Posterior vena cava (tissue), 2 donors: ENCODE data around the gene BMERB1. TPM values are rescaled to one million over a fixed set of nuclear protein-coding genes. Genes with fewer than 3 reads are reported as not detected.
"Not testable (repeated sequence)": the region's sequence is repeated elsewhere in the genome, so short reads cannot be mapped to it uniquely, and the experiment has no call there.

Experiments
- DNase-seq: peaks from one replicate; pipeline ENCODE4 v3.0.0-alpha.2; 2020; ENCODE audit warnings: low spot score
- intact Hi-C, 2 donors: fragments of 100-400 bp; cut with DNase I; formaldehyde crosslinking; loops; one replicate each; pipeline versions ENCODE4 v1.14.1 to v1.14.2; 2022 to 2023
- total RNA-seq, 2 donors: library from RNA; stranded (reverse); fragmentation: NEBNext Ultra II Directional; extraction: Animal tissue kit (Norgen Biotek cat#: 25700); gene quantifications; one replicate each; pipeline ENCODE4 v1.2.1, GENCODE V29; 2021
- donor health status: DM: yes; HTN: yes; CAD: no.
- donor health status: DM: yes; HTN: yes; CAD: no.

Gene BMERB1
- total RNA-seq, 2 donors from 2014 or later, result 63.6 to 64.0 TPM

DNA sequence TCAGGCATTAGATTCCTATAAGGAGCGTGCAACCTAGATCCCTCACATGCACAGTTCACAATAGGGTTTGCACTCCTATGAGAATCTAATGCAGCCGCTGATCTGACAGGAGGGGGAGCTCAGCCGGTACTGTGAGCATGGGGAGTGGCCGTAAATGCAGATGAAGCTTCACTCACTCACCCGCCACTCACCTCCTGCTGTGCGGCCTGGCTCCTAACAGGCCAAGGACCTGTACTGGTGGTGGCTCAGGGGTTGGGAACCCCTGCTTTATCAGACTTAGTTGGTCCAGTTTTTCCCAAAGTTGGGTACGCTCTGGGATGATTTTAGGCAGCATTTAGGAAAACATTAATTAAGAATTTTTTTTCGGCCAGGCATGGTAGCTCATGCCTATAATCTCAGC, 104.8 kb downstream of the BMERB1 start:
- intact Hi-C loops, result no loop called here
- no peak for DNase-seq

DNA sequence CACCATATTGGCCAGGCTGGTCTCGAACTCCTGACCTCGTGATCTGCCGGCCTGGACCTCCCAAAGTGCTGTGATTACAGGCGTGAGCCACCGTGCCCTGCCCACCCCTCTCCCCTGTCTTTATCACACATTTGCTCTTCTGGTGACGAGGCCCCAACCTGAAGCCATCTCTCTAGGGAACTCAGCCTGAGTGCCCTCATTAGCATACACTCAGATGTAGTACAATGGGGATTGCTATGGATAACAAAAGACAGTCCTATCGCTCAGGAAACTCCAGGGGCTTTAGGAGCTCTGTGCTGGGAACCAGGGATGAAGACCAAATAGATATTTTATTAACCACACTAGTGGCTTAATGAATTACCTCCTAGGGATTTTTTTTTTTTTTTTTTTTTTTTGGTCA, 107.9 kb downstream of the BMERB1 start:
- intact Hi-C loops, result no loop called here
- no peak for DNase-seq

DNA sequence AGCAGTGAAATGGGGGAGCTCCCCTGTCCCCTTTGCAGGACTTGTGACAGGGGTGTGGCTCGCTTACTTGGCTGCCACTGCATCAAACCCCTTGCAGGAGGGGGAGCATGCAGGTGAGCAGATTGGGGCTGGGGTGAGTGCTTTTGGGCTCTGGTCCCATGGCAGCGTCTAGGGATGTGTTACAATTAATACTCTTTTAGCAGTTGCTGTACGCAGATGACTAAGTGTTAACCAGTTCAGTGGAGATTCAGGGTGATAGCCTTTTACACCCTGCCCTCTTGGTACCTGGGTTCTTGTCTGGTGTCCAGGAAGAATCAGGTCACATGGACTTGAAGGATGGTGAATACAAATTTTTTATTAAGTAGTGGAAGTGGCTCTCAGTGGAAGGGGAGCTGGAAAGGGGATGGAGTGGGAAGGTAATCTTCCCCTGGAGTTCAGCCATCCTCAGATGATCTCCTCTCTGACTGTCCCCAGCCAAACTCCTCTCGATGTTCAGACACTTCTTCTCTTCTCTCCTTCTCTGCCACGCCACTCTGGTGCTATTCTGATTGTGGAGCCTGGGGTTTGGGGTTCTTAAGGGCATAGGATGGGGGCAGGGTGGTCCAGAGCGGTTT, 108.5 kb downstream of the BMERB1 start:
- intact Hi-C loops, result no loop called here
- DNase-seq, result no peak

DNA sequence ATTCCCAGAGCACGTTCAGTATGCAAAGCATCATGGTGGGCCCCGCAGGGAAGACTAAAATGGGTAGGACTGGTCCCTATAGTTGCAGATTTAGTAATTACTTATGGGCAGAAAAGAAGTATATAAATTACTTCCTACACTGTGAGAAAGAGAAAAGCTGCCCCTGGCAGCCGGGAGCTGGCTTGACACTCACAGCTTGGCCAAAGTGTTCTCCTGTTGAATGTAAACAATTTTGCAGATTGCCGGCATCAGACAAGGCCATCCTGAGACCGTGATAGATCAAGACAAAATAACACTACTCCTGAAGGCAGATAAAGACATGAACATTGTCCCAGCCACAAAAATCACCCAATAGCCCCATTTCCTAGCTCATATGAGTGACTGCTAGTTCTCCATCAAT, 110.0 kb downstream of the BMERB1 start:
- intact Hi-C loops, result no loop called here
- DNase-seq, result no peak

DNA sequence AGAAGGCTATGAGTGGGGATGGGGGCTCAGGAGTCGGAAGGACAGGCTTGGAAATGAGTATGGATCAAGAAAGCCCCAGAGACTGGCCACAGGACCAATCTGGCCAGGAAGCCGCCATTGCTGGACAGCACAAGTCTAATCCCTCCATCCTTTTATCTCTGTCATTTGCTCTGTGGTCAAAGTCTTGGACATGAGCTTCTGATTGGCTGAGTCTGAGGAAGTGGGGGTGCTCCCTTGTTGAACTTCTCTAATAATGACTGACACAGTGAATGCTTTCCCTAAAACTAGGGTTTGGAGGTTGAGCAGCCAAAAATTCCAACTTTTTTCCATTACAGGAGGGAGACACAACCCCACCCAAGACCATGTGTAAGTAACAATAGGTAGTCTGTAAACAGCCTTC, 111.2 kb downstream of the BMERB1 start:
- DNase-seq, result no peak
- intact Hi-C loops, result loop anchor here in 1 of 2 donors (5.0 kb wide), 1 partner anchor 113 kb away; the partner anchor contains the start of gene BMERB1

DNA sequence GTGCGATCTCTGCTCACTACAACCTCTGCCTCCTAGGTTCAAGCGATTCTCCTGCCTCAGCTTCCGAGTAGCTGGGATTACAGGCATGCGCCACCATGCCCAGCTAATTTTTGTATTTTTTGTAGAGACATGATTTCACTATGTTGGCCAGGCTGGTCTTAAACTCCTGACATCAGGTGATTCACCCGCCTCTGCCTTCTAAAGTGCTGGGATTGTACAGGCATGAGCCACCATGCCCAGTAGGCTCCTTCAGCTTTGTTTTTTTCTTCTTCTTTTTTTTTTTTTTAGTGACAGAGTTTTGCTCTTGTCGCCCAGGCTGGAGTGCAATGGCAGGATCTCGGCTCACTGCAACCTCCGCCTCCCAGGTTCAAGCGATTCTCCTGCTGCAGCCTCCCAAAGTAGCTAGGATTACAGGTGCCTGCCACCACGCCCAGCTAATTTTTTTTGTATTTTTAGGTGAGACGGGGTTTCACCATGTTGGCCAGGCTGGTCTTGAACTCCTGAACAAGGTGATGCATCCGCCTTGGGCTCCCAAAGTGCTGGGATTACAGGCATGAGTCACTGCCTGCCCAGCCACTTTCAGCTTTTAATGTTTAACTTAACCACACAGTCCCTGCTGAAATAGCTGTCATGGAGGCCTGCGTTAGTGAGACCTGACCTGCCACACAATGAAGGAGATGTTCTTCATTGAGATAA, 112.8 kb downstream of the BMERB1 start:
- not testable (repeated sequence) for DNase-seq
- intact Hi-C loops, result loop anchor here in 1 of 2 donors (5.0 kb wide), 1 partner anchor 115 kb away; the partner anchor contains the start of gene BMERB1

DNA sequence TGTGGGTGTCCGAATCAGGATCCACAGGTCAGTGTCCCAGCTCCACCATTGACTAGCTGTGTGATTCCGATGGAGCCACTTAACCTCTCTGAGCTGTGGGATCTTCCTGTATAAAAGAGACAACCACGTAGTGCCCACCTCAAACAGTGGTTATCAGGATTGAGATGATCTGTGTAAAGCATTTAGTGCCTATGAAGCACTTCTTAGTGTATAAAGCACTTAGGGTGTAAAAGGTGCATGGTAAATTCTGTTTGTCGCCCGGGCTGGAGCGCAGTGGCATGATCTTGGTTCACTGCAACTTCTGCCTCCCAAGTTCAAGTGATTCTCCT, 113.3 kb downstream of the BMERB1 start:
- intact Hi-C loops, result loop anchor here in 1 of 2 donors (5.0 kb wide), 1 partner anchor 115 kb away; the partner anchor contains the start of gene BMERB1
- DNase-seq, result no peak

DNA sequence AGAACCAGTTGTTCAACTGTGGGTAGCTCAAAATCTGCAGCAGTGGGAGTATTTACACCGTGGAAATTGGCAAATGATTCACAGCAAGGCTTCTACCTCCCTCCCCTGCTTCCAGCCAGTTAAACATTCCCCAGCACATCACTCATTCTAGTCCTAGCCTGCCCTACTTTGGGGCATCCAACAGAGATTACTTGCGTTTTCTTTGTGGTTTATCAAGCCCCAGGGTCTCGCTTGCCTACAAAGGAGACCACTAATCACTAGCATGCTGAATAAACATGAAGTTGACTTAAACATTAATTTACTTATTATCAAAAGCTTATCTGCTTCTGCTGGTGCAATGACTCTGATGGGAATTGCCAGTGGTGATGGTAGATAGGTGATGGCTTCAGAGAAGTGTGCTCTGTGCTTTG, 114.1 kb downstream of the BMERB1 start:
- DNase-seq, result no peak
- intact Hi-C loops, result loop anchor here in 1 of 2 donors (5.0 kb wide), 1 partner anchor 116 kb away; the partner anchor contains the start of gene BMERB1

DNA sequence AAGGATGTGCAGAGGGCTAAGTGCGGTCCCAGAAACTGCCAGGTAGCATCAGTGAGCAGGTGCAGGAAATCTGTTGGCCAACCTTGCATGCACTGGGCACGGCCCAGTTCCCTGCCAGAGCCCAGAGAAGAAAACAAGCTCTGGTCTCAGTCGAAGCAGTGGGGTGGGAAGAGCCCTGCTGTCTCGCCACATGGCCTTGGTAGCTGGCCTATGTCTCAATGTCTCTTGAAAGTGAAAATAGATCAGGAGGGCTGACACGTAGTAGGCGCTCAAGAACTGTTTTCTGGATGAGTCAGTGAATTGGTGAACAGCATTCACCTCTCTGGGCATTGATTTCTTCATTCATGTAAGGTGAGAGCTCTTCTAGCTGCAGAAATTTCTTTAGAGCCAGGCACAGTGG, 118.1 kb downstream of the BMERB1 start:
- no peak for DNase-seq
- intact Hi-C loops, result loop anchor here in 1 of 2 donors (5.0 kb wide), 1 partner anchor 120 kb away; the partner anchor contains the start of gene BMERB1

DNA sequence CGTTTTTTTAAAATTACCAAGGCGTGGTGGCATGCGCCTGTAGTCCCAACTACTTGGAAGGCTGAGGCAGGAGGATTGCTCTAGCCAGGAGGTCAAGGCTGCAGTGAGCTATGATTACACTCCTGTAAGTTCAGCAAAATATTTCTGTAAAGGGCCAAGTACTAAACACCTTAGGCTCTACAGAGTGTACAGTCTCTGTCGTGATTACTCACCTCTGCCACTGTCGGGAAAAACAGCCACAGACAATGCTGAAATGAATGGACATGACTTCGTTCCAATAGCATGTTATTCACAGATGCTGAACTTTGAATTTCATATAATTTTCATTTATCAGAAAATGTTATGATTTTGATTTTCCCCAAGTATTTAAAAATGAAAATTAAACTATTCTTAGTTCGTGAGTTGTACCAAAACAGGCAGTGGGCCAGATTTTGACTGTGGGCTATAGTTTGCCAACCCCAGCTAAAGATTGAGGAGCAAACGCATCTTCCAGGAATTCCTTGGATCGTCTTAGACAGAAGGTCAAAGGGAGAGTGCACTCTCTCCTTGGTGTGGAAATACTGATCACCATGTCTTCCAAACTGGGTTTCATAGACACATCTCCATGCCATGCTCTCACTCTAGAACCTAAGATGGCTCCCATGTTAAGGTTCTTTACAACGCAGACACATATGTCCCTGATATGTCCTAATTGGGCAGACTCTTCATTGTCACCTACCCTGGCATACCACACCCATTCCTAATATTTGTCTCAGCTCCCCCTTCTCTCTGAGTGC, 119.1 kb downstream of the BMERB1 start:
- intact Hi-C loops, result loop anchor here in 1 of 2 donors (5.0 kb wide), 1 partner anchor 121 kb away; the partner anchor contains the start of gene BMERB1
- DNase-seq, result no peak

DNA sequence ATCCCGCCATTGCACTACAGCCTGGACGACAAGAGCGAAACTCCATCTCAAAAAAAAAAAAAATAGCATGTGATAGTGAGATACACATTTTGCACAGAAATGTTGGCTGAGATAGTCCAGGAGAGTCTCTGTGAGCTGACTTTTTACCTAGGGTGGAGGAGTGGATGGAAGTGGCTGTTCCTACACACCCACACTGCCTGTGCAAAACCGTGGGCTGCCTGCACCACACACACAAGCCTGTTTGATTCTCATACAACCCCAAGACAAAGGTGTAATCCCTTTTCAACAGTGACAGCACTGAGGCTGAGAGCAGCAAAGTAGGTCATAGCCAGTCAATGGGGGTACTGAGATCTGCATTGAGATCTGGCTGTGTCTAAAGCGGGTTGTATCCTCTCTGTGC, 121.7 kb downstream of the BMERB1 start:
- no peak for DNase-seq

DNA sequence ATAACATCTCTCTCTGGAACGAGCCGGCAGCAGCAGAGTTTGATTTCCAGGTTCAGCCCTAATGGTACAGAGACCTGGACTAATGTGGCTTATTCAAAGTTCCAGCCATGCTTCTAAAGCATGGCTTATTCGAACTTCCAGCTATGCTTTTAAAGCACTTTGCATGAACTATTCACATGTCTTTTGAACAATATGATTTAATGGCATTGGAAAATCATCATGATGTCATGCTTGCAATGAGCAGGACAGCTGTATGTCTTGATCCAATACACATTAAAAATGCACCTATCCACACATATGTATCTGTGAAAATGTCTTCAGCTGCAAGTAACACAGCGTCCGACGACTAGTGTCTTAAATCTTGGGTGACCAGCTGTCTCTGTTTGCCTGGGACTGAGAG, 122.9 kb downstream of the BMERB1 start:
- intact Hi-C loops, result no loop called here

More for the DNA sequence above, 121.7 kb downstream of the BMERB1 start:
- intact Hi-C loops, result no loop called here

DNA sequence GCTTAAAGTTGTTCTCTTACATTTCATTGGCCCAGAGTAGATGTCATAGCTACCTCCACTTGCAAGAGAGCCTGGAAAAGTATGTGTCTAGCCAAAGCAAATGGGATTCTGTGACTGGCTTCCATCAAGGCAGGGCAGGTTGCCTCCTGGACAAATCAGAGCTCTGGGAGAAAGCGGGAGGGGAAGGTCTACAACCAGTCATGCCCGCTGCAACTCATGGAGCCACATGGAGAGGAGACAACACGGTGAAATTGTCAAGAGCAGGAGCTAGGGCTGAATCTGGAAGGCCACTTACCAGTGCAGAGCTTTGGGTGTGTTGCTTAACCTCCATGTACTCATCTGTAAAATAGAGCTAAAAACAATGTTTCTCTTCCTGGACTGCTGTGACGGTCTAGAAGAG, 124.8 kb downstream of the BMERB1 start:
- intact Hi-C loops, result no loop called here
- no peak for DNase-seq

More for the DNA sequence above, 122.9 kb downstream of the BMERB1 start:
- no peak for DNase-seq

DNA sequence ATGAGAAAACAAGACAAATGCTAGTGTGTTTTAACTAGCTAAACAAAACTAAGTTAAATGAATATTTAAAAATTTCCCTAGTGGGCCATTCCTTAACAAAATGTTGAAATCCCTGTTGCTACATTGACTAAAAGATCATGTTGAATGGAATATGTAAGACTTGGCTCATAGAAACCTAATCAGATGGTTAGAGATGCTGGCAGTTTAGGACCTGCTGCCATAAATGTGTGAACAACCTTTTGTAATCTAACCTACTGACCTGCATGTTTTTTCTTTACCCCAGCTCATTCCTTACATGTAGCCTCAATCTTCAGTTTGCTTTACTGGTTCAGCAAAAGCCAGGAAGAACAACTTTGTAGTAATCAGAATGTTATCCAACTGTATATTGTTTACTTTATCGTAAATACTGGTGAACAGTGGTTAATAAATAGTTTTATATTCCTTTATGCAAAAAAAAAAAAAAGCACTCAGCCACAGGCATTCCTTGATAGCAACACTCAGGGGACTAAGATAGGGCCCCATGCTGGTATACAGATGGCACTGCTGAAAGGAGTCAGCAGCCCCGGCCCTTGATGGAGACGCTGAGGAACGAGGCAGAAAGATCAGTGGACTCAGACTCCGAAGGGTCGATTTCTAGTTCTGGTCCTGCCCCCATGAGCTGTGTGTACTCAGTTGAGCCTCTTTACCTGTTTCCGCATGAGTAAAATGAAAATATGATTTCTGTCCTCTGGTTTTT, 130.4 kb downstream of the BMERB1 start:
- intact Hi-C loops, result no loop called here
- no peak for DNase-seq

DNA sequence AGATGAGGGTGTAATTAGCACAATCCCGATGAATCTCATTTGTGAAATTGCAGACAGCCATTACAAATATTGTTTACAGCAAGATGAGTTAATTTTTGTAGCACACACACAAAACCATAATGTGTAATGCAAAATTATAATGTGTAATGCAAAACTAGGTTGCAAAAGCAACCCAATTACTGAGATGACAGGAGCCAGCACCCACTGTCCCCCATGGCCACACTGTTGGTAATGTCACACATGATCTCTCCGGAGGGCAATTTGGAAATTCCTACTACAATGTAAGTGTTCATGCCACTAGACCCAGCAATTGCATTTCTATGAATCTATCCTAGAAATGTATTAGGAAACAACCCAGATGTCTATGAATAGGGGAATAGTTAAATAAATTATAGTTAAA, 131.7 kb downstream of the BMERB1 start:
- DNase-seq, result no peak
- intact Hi-C loops, result no loop called here

DNA sequence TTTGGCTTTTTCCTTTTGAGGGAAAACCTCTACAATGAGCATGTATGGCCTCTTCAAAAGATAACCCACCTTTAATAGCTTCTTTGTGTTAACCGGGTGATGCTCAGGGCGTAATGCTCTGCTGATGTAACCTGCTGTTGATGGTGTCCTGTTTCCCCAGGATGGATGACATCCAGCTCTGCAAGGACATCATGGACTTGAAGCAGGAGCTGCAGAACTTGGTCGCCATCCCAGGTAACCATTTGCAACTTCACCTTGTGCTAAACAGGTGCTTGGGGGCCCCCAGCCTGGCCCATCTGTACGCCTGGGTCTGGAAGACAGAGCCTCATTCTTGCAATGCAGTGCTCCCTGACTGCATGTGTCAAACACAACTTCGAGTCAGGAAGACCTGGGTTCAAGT, 133.4 kb downstream of the BMERB1 start:
- DNase-seq, result no peak
- intact Hi-C loops, result no loop called here

DNA sequence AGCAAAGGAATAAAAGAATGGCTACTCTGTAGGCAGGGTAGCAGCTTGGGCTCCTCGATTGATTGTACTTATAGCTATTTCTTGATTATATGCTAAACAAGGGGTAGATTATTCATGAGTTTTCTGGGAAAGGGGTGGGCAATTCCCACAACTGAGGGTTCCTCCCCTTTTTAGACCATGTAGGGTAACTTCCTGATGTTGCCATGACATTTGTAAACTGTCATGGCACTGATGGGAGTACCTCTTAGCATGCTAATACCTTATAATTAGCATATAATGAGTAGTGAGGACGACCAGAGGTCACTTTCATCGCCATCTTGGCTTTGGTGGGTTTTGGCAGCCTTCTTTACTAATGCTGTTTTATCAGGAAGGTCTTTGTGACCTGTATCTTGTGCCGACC, 136.3 kb downstream of the BMERB1 start:
- DNase-seq, intact Hi-C loops: not testable (repeated sequence)

DNA sequence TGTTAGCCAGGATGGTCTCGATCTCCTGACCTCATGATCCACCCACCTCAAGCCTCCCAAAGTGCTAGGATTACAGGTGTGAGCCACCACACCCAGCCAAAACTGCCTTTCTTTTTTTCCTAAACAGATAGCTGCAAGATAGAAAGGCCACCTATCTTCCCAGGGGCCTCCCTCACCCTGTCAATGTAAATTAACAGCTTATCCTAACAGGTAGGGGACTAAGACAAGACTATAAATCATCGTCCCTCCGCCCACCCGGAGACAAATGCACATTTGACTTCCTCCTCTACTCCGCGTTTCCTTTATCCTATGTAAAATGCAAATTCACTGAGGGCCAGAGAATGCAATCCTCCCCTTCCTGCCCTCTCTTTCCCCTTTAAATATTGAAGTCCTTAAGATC, 137.2 kb downstream of the BMERB1 start:
- intact Hi-C loops, result no loop called here
- no peak for DNase-seq

DNA sequence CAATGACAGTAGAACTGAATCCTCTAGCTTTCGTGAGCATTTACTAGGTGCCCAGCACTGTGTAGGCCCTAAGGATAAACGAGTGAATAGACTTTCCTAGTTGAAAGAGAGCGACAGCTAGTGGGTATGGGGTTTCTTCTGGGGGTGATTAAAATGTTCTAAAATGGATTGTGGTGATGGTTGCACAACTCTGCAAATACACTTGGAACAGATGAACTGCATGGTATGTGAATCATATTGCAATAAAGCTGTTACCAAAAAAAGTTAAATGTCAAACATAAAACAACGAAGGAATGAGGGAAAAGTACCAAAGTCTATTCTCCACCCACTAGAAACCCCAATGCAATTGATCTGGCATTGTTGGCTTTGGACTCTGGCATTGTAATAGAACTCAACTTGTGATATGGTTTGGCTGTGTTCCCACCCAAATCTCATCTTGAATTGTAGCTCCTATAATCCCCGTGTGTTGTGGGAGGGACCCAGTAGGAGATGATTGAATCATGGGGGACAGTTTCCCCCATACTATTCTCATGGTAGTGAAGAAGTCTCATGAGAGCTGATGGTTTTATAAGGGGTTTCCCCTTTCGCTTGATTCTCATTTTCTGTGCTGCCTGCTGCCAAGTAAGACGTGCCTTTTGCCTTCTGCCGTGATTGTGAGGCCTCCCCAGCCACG, 138.1 kb downstream of the BMERB1 start:
- DNase-seq, result no peak
- intact Hi-C loops, result no loop called here
